Measurements from ENCODE around the gene CCDC179. TPM values are rescaled to one million over a fixed set of nuclear protein-coding genes. Genes with fewer than 3 reads are reported as not detected.

Gene CCDC179
- not detected in 2 replicates for total RNA-seq

DNA sequence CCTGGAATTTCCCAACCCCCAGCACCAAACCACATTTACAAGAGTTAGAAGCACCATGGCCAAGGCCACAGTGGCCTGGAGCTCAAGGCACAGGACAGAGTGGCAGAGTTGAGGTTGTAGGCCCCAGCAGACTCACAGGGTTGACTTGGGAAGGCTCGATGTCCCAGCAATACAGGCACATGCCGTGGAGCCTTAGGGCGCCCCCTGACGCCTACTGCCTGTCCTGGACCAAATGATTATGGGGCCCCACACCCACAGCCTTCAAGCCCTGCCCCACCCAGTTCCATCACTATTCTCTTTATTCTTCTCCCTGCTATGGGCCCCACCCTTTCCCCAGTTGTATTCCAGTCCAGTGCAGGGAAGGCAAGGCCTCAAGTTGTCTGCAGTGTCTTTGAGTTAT is at the start of gene CCDC179:
Gene CCDC179, minus strand, starts transcription at position 234 of the 400 bp plus-strand sequence. Its CDS starts 53 bp downstream, at position 181.
- DNase-seq (ENCODE audit: extremely low read depth, low read depth, low spot score): no peak

DNA sequence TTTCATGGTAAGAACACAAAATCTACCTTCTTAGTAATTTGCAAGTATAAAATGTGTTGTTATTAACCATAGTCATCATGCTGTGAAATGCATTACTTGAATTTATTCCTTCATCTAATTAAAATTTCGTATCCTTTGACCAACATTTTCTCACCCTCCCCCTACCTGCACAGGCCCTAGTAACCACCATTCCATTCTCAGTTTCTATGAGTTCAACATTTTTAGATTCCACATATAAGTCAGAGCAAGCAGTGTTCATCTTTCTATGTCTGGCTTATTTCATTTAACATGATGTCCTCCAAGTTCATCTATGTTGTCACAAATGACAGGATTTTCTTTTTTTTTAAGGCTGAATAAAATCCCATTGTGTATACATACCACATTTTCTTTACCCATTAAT is 43.5 kb upstream of the CCDC179 start:
- DNase-seq (ENCODE audit: extremely low read depth, low read depth, low spot score): no peak

DNA sequence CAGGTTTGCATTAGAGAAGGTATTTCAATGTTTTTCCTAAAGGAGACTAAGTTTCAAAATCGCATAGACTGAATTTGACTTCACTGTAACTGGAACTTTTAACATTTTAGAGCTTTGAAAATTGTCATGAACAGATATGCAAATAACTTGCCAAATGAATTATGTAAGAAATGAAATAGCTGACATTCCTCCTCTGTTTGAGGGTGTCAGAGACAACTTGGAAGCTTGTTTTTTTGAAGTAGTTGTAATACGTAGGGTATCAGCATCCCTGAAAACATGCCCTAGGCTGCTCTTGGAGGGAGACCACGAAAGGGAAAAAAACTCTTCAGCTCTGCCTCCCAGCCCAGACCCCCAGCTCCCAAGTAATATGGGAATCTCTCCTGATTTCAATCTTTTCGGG is 41.3 kb upstream of the CCDC179 start:
- DNase-seq (ENCODE audit: extremely low read depth, low read depth, low spot score): no peak

DNA sequence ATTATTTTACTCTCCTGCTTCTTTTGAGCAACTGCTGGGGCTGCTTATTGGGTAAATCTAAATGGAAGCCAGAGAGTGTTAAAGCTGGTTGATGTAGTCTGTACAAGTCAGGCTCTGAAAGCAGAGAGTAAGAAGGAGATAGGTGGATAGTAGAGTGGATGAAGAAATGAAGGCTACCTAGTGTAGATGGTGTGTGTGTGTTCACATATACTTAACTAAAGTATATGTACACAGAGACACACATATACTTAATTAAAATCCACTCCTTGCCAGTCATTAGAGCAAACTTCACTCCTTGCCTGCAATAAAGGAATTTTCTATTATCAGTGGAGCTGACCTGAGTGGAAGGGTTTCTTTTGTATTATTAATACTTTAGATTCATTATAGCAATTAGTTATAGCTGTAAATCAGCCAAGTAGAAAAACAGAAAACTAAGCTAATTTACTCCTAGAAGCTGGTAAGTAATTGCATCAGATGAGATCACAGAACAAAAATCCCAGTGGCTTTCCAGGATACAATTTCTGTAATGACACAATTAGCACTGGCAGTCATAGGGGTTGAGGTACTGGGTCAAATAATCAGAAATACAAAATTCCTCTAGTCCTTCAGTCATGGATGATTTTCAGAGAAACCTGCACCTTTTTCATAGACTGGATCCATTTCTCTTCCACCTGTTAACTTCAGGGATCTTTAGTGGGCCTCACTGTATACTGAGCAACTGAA is 40.7 kb upstream of the CCDC179 start:
- no peak for DNase-seq (ENCODE audit: extremely low read depth, low read depth, low spot score)

DNA sequence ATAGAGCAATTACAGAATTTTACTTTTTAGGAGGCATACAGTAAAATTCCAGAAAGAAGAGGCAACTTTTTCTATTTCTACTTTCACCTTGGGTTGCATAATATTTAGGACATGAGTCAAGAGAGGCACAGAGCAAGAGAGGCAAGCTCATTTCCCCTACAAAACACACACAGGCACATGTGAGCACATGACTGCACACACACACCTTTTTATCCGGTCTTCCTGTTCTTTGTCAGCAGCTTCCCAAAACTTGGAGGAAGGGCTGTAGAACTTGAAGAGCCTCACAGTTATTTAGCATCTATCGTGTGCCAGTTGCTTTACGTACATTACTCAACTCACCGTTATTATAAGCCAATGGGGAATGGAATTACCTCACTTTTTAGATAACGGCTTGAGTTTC is 37.8 kb upstream of the CCDC179 start:
- no peak for DNase-seq (ENCODE audit: extremely low read depth, low read depth, low spot score)

DNA sequence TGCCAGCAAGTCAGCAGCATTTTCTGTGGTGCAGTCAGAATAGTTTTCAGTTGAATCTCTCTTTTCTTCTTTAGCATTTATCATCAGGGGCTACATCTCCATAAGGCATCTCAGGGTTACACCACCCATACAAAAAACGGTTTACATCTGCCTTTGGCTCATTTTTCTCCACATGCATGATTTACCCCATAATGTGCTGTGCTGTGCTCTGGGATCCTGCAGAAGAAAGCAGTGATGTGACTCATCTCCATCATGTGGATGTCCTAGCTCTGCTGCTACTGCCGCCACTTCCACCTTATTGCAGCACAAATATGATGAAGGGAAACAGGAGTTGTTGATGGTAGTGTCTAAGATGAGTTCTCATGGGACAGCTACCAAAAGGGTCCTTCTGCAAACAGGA is 30.0 kb upstream of the CCDC179 start:
- DNase-seq (ENCODE audit: extremely low read depth, low read depth, low spot score): no peak

DNA sequence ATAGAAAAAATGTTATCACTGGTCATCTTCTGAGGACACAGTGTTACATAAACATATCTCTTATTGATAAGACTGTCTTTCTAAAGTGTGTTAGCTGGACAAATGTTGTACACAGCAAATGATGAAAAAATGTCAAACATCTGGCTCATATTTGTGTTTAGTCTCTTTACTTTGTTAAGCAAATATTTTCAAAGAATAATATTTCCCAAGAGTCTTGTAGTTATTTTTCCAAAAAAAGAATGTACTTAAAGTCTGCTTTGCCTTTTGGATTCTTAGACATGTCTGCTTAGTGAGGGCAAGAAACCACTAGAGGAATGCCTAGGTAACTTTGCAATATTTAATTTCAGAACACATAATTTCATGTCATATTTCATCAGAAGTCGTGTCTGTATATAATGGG is 23.9 kb upstream of the CCDC179 start:
- DNase-seq (ENCODE audit: extremely low read depth, low read depth, low spot score): no peak

DNA sequence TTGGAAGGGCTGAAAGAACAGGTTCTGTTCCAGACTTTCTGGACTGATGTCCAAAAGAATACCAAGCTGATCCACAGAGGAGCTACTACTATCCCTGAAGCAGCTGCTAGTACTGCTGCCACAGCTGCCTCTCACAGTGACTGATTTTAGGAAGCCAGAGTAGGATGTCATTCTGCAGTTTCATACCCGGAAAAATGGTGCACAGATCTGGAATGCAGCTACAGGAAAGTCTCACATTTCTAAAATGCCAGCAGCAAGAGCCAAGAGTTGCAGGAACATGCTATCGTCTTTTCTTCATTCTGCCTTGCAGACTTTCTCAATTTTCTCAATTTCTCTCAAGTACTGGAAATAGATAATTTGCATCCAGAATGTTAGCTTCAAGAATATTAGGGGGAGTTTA is 19.4 kb upstream of the CCDC179 start:
- DNase-seq (ENCODE audit: extremely low read depth, low read depth, low spot score): no peak

DNA sequence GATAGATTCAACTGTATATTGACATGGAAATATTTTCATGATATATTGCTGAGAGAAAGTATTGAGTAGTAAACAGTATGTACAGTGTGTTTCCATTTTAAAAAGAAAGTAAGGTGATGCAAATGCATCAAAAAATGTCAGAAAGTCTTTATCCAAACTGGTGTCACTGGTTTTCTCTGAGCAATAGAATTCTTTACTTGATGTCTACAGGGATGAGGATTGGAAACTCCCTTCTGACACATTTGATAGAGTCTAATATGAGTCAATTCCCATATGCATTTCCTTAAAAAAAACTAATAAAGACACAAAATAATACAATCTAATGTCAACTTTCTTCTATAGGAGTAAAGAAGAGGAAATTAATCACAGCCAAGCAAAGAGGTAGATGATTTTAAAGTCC is 18.3 kb upstream of the CCDC179 start:
- DNase-seq (ENCODE audit: extremely low read depth, low read depth, low spot score): no peak

DNA sequence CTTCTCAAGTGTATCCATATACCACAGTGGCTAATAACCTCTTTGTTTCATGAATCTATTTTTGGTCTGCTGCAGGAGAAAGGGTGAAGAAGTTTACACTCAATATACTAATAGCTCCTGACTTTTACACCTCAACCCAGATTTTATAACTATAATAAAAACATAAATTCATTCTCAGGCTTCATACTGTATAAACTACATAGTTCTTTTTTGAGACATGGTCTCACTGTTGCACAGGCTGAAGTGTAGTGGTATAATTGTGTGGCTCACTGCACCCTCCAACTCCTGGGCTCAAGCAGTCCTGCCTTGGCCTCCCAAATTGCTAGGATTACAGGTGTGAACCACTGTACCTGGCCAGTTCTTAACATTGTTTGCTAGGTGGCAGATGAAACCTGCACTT is 17.8 kb upstream of the CCDC179 start:
- DNase-seq (ENCODE audit: extremely low read depth, low read depth, low spot score): no peak

DNA sequence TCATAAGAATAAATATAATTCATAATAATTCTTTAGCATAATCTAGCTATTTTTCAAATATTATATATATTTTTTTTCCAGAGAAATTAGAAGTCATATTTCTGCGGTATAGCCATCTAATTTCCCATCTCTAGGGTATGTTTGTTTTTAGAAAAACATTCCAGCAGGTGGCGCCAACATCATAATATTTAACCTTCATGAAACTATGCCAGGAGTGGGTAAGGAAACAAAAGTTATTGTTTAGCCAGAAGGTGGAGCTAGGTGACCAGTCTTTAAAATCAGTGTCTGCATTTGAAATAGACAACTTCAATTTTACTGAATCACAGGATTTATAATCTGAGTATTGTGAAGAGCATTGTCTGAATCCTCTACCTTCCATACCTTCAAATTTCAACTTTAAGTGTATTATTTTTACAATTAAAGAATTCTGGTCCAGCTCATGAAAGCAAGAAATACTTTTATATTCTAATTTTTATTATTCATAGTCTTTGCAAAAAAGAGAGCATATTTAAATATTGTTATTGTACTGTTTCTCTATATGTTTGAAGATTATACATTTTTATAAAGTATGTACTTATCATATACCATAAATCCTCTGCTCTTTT is 15.7 kb upstream of the CCDC179 start:
- DNase-seq (ENCODE audit: extremely low read depth, low read depth, low spot score): peak; percentile 80

DNA sequence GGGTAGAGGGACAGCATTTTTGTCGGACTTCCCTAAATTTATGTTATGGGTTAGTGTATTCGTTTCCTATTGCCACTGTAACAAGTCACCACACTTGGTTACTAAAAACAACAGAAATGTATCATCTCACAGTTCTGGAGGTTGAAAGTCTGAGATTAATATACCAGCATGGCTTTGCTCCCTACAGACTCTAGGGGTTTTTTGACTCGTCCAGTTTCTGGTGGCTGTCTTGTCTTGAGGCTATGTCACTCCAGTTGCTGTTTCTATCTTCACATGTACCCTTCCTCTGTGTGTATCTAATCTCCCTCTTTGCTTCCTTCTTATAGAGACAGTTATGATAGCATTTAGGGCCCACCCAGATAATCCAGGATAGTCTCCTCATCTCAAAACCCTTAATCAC is 9.1 kb upstream of the CCDC179 start:
- DNase-seq (ENCODE audit: extremely low read depth, low read depth, low spot score): no peak

DNA sequence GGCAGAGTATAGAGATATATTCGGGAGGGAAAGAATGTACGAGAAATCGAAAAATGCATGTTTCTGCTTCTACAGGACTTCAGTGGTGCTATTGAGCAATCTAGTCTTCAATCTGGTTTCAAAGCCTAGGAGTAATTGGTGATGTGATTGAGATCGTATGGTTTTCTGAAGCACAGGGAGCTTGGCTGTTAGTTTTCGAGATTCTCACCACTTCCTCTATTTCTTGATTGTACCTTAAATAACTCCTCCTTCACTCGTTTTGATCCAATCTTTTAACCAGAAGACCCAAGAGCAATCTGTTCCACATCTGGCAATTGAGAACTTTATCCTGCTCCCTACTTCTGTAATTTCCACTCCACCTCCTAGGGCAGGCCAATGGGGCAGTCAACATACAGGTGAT is 518 bp downstream of the CCDC179 start:
- DNase-seq (ENCODE audit: extremely low read depth, low read depth, low spot score): no peak

DNA sequence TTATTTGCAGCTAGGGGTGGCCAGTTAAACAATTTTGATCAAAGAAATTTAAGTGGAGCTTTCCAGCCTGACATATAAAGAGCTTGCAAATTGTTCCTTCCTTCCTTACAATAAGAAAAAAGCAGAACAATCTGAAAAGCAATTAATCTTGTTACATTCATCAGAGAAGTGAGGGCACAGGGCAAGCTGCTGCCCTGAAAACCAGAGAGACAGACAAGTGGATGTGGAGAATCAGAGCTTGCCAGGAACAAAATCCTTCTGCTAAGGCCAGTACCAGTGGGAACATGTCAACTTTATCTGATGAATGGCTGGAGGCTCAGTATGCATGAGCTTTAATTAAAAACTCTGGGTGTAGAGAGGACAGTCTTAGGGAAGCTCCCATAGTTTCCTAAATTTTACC is 8.8 kb downstream of the CCDC179 start:
- no peak for DNase-seq (ENCODE audit: extremely low read depth, low read depth, low spot score)

DNA sequence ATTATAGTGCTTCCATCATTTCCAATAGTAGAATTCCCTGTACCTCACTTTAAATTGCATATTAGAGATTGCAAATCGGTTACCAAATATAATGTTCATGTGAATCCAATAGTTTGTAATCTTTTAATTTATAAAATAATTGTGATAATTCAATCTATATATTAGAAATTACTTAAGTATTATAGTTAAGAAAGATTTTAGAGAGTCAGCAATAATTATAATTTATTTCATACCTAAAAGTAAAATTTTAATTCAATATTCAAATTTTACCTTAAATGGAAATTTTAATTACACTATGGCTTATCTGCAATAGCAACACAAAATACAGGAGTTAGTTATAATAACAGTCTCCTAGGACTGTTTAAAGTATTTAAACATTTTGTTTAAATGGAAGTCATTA is 13.5 kb downstream of the CCDC179 start:
- no peak for DNase-seq (ENCODE audit: extremely low read depth, low read depth, low spot score)

DNA sequence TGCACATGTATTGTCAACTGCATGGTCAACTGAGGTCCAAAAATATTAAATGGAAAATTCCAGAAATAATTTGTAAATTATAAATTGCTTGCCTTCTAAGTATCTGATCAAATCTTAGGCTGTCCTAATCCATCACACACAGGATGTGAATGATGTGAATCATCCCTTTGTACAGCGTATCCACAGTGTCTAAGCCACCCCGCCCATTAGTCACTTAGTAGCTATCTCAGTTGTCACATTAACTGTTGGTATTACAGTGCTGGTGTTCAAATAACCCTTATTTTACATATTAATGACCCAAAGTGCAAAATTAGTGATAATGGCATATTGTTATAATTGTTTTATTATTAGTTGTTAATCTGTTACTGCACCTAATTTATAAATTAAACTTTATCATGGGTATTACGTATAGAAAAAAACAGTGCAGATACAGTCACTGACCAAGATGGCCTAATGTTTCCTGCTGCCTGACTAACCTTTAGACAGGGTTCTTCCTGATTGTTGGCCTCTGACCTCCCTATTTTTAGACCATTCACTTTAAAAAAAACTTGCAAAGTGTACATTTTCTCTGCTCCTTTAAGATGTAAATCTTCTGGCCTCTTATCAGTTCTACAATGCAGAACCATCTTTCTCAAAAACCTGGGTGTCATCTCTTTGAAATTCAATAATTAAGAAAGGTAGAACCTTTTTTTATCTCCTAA is 27.8 kb downstream of the CCDC179 start:
- DNase-seq (ENCODE audit: extremely low read depth, low read depth, low spot score): no peak

DNA sequence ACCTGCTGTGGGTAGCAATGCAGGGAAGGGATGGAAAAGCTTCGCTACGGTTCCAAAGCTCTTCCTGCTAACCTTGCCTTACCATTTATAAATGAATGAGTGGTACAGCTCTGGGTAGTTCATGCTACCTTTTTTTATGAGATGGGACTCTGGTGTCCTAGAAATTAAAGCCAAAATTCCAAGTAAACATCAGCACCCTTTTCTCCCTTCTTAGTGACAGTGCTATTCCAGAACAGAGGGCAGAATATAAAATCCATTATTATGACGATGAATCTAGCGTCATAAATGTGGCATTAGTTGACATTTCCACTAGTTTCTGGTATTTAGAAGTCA is 30.2 kb downstream of the CCDC179 start:
- DNase-seq (ENCODE audit: extremely low read depth, low read depth, low spot score): no peak

DNA sequence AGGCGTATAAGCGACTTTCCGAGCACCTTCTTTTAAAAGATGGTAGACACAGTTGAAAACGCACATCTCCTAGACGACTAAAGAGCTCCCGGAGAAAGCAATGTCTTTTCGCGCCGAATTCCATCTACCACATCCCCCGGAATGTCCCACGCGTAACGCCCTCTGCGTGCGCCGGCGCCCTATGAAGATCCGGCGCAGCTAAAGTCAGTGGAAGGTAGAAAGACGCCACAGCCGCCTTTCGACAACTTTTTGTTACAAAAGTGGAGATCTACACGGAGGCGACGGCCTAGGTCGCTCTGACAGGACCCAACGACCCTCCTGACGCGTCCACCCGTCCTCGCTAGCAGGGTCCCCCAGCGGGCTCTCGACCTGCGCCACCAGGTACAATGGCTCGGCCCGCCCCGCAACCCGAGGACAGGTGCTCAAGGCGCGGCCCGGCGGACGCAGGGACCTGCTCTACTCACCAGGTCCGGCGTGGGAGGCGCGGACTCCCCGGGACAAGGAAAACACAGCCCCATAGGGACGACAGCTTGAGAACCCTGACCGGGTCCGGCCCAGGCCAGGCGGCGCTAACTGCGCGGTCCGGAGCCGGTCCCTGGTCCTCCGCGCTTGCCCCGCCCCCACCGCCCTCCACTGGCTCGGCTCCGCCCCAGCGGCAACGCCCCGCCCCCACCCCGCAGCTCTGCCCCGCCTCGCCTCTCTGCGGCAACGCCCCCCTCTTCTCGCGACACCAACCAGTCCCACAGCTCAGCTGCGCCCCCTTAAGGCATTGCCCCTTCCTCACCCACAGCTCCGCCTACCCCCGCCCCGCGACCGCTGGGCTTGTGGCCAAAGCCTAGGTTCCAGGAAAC is 30.8 kb downstream of the CCDC179 start, which contains the start of gene SVIP:
Gene SVIP, minus strand, starts transcription at position 571 of the 851 bp plus-strand sequence. Its CDS starts 53 bp downstream, at position 518.
- DNase-seq (ENCODE audit: extremely low read depth, low read depth, low spot score): peak; percentile 88

DNA sequence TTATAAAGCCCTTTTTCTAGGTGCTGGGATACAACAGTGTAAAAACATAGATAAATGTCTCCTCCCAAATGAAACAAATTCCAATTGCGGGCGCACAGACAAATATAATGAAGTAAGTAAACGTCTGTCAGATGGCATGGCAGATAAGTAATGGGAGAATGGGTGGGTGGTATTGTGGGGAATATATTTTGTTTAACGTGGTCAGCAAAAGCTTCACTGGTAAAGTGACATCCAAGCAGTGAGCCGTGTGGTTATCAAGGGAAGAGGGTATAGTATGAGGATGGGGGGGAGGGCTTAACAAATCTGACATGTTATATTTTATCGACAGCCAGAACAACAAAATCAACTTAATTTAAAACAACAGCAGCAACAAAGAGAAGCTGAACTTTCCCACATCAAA is 31.9 kb downstream of the CCDC179 start:
- no peak for DNase-seq (ENCODE audit: extremely low read depth, low read depth, low spot score)

DNA sequence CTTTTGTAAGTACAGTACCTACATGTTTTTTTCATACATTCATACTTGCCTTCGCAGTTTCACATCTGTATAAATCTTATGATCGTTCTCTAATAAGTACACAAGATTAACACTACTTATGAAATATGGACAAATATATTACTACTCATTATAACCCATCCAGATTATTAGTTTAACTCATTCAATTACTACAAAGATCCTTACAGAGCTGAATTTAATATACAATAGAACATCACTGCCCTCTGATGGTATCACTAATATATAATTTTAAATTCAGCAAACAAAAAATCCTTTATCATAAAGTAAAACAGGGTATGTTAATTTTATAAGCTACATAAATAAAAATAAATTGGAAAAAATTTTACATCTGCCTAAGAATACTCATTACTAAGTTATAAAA is 38.1 kb downstream of the CCDC179 start:
- DNase-seq (ENCODE audit: extremely low read depth, low read depth, low spot score): no peak

DNA sequence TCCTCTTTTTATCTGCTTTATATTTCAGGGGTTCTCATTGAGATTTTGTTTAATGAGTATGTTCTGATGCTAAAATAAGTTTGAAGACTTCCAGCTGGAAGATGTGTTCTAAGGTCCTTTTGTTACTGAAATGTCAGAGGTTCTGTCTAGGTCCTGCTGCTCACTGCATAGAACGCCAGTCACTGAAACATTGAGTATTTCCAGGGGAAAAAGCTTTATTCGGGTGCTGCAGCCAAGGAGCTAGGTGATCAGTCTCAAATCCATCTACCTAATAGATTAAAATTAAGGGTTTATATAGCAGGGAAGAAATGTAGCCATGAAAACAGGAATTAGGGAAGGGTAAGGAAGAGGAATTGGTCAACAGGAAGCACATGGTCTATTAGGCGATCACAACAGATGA is 50.4 kb downstream of the CCDC179 start:
- no peak for DNase-seq (ENCODE audit: extremely low read depth, low read depth, low spot score)
